ENCODE data around the gene GPRC6A. TPM values are rescaled to one million over a fixed set of nuclear protein-coding genes. Genes with fewer than 3 reads are reported as not detected.

Gene GPRC6A, protein sequence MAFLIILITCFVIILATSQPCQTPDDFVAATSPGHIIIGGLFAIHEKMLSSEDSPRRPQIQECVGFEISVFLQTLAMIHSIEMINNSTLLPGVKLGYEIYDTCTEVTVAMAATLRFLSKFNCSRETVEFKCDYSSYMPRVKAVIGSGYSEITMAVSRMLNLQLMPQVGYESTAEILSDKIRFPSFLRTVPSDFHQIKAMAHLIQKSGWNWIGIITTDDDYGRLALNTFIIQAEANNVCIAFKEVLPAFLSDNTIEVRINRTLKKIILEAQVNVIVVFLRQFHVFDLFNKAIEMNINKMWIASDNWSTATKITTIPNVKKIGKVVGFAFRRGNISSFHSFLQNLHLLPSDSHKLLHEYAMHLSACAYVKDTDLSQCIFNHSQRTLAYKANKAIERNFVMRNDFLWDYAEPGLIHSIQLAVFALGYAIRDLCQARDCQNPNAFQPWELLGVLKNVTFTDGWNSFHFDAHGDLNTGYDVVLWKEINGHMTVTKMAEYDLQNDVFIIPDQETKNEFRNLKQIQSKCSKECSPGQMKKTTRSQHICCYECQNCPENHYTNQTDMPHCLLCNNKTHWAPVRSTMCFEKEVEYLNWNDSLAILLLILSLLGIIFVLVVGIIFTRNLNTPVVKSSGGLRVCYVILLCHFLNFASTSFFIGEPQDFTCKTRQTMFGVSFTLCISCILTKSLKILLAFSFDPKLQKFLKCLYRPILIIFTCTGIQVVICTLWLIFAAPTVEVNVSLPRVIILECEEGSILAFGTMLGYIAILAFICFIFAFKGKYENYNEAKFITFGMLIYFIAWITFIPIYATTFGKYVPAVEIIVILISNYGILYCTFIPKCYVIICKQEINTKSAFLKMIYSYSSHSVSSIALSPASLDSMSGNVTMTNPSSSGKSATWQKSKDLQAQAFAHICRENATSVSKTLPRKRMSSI
- not detected for total RNA-seq
- polyA plus RNA-seq: not detected

DNA sequence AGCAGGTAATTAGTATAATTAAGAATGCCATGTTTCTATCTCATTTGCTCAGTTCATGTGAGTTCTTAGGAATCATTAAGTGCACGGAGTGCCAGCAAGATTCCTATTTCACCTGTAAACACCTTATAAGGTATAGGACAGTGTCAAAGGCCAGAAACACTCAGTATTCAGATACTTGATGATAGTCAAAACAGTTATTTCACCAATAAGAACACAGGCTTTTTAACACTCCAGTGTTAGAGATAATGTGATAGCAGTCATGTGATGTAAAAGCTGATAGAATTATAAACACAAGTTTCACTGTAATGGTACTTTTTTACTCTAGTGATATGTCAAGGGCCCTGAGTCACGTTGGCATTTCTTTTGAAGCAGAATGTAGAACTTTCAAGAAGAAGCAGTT, at the start of gene GPRC6A:
Gene GPRC6A (minus strand): TSS at position 101 of the 400 bp plus-strand sequence. CDS start 70 bp downstream, at position 31.
- Histone ChIP-seq H3K27ac (ENCODE audit: low read depth) (no peak within 1 kb of the TSS), H3K4me3 (ENCODE audit: low read depth, low read length) (no peak within 1 kb of the TSS), H3K36me3 (ENCODE audit: insufficient read depth) (no peaks in the 10 kb centered on the region), H3K4me1 (ENCODE audit: insufficient read depth) (no peaks in the 10 kb centered on the region)
- no peak for DNase-seq (ENCODE audit: extremely low spot score)
- 60% methylated on average over 2 of the region's 2 CpGs for WGBS

DNA sequence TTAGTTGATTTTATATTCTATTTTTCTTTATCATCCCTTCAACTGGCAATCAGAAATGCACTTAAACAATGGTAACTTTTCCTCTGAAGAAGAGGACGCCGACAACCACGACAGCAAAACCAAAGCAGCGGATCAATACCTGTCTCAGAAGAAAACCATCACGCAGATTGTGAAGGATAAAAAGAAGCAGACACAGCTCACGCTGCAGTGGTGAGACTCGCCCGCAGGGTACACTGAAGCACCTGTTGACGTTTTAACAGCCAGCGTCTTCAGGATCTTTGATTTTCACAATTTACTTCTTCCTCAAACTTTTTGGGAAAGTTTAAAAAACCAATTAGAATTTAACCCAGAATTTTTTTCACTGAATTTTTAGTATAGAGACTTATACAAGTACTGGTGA, 48.9 kb upstream of the GPRC6A start:
- H3K4me1 ChIP-seq (ENCODE audit: insufficient read depth): no peaks in the 10 kb centered on the region
- WGBS: 8% methylated on average over 10 of the region's 10 CpGs
- no peak overlapping the region for H3K4me3 ChIP-seq (ENCODE audit: low read depth, low read length)
- H3K36me3 ChIP-seq (ENCODE audit: insufficient read depth): no peaks in the 10 kb centered on the region
- no peak overlapping the region for H3K27ac ChIP-seq (ENCODE audit: low read depth)
- no peak for DNase-seq (ENCODE audit: extremely low spot score)

DNA sequence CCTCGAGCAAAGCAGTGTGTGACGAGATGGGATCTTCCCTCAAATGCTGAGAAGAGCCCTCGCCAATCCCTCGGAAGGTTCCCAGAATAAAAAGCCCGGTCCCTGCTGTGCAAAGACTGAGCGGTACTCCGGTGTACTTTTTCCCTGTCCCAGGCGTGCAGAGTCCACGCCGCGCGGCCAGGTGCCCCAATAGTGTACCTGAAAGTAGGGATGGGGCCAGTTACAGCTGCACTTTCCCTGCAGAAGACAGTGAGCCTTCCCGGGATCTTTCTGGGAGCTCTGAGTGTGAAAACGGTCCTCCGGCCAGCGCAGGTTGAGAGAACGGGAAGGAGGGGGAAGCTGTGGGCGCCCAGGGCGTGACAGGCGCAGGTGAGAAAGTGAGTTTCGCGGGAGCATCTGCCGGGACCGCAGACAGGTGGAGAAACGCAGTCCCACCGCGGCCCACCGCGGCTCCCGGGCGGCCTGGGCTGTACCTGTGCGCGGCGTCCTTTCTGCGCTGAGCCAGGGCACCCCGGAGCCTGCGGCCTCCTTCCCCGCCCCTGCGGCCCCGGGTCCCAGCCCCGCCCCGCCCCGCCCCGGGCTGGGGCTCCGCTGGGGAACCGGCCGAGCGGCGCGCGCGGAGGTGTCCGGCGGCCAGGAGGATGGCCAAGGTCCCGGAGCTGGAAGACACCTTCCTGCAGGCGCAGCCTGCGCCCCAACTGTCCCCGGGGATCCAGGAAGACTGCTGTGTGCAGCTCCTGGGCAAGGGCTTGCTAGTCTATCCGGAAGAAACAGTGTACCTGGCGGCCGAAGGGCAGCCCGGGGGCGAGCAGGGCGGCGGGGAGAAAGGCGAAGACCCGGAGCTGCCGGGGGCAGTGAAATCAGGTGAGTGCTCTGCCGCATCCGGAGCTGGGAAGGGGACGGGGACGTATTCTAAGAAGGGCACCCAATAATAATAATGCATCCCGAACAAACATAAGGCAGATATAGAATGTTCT, 48.0 kb upstream of the GPRC6A start, which contains the start of gene RFX6:
Gene RFX6 (plus strand): TSS at position 608 of the 977 bp plus-strand sequence. CDS start 34 bp downstream, at position 642.
- H3K27ac ChIP-seq (ENCODE audit: low read depth): no peak within 1 kb of the TSS
- H3K4me3 ChIP-seq (ENCODE audit: low read depth, low read length): peak within 1 kb of the TSS; percentile 42
- 1% methylated on average over 73 of the region's 73 CpGs for WGBS
- H3K36me3 ChIP-seq (ENCODE audit: insufficient read depth): no peaks in the 10 kb centered on the region
- no peaks in the 10 kb centered on the region for H3K4me1 ChIP-seq (ENCODE audit: insufficient read depth)
- no peak for DNase-seq (ENCODE audit: extremely low spot score)

DNA sequence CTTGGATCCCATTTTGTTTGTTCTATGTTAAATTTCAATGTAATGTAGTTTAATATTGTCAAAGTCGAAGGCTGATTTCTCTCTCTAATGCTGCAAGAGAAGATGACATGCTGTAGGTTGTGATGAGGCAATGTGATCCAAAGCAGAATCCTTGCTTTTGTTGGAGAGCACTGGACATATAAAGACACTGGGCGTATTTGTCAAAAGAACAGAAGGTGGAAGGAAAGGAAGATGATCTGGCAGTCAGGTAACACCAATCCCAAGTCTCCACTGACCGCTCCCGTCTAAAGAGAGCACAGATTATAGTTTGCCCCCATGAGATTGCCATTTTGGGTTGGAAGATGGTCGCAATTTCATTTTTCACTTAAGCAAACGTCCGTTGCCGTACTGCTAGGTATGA, 47.2 kb upstream of the GPRC6A start:
- 26% methylated on average over 8 of the region's 8 CpGs for WGBS
- no peak for DNase-seq (ENCODE audit: extremely low spot score)
- Histone ChIP-seq H3K4me1 (ENCODE audit: insufficient read depth) (no peaks in the 10 kb centered on the region), H3K27ac (ENCODE audit: low read depth) (no peak overlapping the region), H3K36me3 (ENCODE audit: insufficient read depth) (no peaks in the 10 kb centered on the region), H3K4me3 (ENCODE audit: low read depth, low read length) (no peak overlapping the region)

DNA sequence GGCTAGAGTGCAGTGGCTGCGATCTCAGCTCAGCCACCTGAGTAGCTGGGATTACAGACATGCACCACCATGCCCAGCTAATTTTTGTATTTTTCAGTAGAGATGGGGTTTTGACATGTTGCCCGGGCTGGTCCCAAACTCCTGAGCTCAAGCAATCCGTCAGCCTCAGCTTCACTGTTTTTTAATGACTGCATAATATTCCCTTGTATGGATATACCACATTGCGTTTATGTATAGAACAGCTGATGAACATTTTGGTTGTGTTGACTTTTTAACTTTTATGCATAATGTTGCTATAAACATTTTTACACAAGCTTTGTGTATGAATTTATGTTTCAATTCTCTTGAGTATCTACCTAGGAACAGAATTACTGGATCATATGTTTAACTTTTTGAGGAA, 43.9 kb upstream of the GPRC6A start:
- H3K4me3 ChIP-seq (ENCODE audit: low read depth, low read length): no peak overlapping the region
- no peak overlapping the region for H3K27ac ChIP-seq (ENCODE audit: low read depth)
- no peaks in the 10 kb centered on the region for H3K4me1 ChIP-seq (ENCODE audit: insufficient read depth)
- DNase-seq (ENCODE audit: extremely low spot score): no peak
- 90% methylated on average over 4 of the region's 4 CpGs for WGBS
- H3K36me3 ChIP-seq (ENCODE audit: insufficient read depth): no peaks in the 10 kb centered on the region

DNA sequence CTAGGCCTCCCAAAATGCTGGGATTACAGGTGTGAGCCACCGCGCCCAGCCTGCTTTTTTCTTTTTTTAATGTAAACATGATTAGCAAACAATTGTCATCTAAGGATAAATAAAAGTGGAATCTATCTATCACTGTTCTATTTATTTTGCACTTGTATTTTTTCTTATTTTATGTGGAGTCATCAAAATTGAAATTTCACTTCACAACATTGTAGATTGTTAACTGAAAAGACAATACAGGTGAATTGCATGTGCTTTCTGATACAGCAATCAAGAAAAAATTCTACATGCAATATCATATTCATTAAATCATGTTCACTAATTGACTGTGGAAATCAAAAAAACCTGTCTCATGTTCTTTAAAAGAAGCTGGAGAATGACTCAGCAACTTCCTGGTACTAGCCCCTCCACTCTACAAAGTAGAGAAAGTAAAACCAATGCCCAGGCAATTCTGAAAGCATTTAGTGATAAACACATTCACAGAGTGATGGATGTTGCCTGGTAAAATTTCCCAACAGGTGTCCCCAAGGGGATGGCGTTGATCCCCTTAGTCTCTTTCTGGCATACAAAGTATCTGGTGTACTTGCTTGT, 37.5 kb upstream of the GPRC6A start:
- H3K4me3 ChIP-seq (ENCODE audit: low read depth, low read length): no peak overlapping the region
- WGBS: 91% methylated on average over 3 of the region's 3 CpGs
- no peaks in the 10 kb centered on the region for H3K4me1 ChIP-seq (ENCODE audit: insufficient read depth)
- no peak overlapping the region for H3K27ac ChIP-seq (ENCODE audit: low read depth)
- H3K36me3 ChIP-seq (ENCODE audit: insufficient read depth): no peaks in the 10 kb centered on the region
- DNase-seq (ENCODE audit: extremely low spot score): no peak

DNA sequence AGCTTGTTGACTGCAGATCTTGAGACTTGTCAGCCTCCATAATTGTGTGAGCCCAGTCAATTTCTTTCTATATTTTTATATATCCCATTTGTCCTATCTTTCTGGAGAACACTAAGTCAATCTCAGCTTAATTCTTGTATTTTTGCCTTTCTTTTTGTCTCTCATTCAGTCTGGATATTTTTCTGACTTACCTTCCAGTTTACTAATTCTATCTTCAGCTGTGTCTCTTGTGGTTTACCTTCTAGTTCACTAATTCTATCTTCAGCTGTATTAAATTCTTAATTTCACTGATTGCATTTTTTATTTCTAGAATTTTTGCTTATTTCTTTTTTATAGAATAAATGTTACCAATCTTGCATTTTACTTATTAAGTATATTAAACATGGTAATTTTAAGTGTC, 30.4 kb upstream of the GPRC6A start:
- Histone ChIP-seq H3K27ac (ENCODE audit: low read depth) (no peak overlapping the region), H3K36me3 (ENCODE audit: insufficient read depth) (no peaks in the 10 kb centered on the region), H3K4me1 (ENCODE audit: insufficient read depth) (no peaks in the 10 kb centered on the region), H3K4me3 (ENCODE audit: low read depth, low read length) (no peak overlapping the region)
- no peak for DNase-seq (ENCODE audit: extremely low spot score)

DNA sequence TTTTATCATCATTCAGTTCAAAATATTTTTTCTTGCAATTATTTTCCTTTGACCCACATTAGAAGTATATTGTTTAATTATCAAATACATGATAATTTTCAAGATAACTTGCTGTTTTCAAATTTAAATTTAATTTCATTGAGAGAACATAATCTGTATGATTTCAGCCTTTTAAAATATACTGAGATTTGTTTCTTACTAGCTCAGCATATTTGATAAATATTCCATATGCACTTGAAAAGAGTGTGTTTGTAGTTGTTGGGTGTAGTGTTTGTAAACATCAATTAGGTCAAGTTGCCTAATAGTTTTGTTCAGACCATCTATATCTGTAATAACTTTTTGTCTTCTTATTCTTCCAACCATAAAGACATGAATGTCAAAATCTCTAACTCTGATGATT, 29.2 kb upstream of the GPRC6A start:
- Histone ChIP-seq H3K4me3 (ENCODE audit: low read depth, low read length) (no peak overlapping the region), H3K27ac (ENCODE audit: low read depth) (no peak overlapping the region), H3K4me1 (ENCODE audit: insufficient read depth) (no peaks in the 10 kb centered on the region), H3K36me3 (ENCODE audit: insufficient read depth) (no peaks in the 10 kb centered on the region)
- no peak for DNase-seq (ENCODE audit: extremely low spot score)

DNA sequence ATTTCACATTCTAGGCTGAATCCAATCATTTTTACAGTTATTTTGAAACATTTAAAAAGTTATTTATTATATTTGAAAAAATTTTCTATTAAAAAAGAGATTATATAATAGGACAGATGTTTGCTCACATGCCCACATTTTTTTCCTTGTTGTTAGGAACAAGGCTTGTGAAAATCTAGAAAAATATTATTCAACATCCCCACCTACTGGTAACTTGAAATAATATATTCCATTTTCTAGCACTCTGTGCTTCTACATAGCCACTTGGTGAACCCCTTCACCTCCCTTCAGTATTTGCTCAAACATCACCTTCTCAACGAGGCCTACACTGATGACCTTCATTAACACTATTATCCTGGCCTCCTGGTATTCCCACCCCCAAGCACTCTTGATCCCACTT, 18.3 kb upstream of the GPRC6A start:
- Histone ChIP-seq H3K4me1 (ENCODE audit: insufficient read depth) (no peaks in the 10 kb centered on the region), H3K4me3 (ENCODE audit: low read depth, low read length) (no peak overlapping the region), H3K27ac (ENCODE audit: low read depth) (no peak overlapping the region), H3K36me3 (ENCODE audit: insufficient read depth) (no peaks in the 10 kb centered on the region)
- 17% methylated on average over 1 of the region's 1 CpG for WGBS
- no peak for DNase-seq (ENCODE audit: extremely low spot score)

DNA sequence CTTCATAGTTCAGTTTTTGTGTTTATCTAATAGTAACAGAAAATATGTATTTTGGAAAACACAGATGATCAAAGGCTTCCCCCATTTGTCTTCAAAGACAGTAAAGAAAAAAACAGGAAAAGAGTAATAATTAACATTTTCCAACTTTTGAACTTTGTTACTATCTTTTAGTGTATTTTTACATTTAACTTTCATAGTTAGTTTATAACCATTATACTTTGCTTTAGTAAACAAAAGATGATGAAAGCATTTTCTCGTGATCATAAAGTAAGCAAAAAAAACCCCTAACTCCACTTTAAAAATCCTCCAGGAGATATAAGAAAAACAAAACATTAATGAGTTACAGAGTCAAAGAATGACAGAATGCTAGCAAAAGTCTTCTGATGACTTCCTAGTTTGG, 13.6 kb upstream of the GPRC6A start:
- no peak overlapping the region for H3K4me3 ChIP-seq (ENCODE audit: low read depth, low read length)
- no peak for DNase-seq (ENCODE audit: extremely low spot score)
- H3K36me3 ChIP-seq (ENCODE audit: insufficient read depth): no peaks in the 10 kb centered on the region
- no peak overlapping the region for H3K27ac ChIP-seq (ENCODE audit: low read depth)
- H3K4me1 ChIP-seq (ENCODE audit: insufficient read depth): no peaks in the 10 kb centered on the region
- 34% methylated on average over 1 of the region's 1 CpG for WGBS

DNA sequence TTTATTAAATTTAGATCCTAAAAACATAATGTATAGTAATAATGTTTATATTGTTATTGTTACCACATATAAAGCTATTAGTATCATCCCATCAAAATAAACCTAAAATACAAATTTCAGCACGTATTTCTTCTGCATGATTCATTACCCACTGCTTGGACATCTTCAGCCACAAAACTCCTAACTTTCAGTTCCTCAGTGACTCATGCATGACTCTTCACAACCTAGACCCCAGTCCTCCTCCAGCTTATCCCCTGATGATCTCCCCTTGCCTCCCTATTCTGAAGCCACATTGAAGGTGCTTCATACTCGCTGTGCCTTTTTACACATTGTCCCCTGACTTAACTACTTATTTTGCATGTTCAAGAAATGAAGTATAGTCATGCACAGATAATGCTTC, 11.2 kb upstream of the GPRC6A start:
- DNase-seq (ENCODE audit: extremely low spot score): no peak
- Histone ChIP-seq H3K4me3 (ENCODE audit: low read depth, low read length) (no peak overlapping the region), H3K27ac (ENCODE audit: low read depth) (no peak overlapping the region), H3K36me3 (ENCODE audit: insufficient read depth) (no peaks in the 10 kb centered on the region), H3K4me1 (ENCODE audit: insufficient read depth) (no peaks in the 10 kb centered on the region)
- WGBS: 61% methylated on average over 2 of the region's 2 CpGs

DNA sequence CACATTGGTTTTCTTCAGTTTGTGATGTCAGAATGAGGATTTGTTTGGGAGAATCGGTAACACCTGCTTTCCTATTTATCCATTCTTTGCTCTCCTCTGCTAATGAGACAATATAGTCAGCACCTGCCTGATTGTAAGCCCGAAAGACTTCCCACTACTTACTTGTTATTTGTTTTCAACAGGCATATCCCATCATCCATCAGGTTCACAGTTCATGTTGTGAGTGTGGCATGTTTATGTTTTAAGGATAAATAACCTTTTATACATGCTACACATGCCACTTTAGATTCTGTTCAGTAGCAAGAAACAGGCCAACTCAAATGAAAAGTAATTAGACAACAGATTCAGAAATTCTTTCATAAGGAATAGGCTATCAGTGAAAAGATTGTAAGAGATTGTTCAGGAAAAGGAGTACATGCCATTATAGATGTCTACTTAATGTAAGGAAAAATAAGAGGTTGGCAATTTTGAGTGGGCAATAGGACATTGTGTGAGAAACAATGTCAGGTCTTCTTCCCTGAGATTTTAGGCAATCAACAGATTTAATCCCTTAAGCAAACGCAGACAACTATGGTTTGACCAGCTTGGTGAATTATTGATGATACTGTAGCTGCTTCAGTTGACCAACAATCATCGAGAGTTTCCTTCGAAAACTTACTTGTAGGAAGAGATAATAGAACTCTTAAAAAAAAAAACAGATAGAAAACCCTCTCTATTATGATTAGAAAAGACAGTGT, 7.9 kb upstream of the GPRC6A start:
- DNase-seq (ENCODE audit: extremely low spot score): no peak
- Histone ChIP-seq H3K27ac (ENCODE audit: low read depth) (no peak overlapping the region), H3K4me1 (ENCODE audit: insufficient read depth) (no peaks in the 10 kb centered on the region), H3K36me3 (ENCODE audit: insufficient read depth) (no peaks in the 10 kb centered on the region), H3K4me3 (ENCODE audit: low read depth, low read length) (no peak overlapping the region)
- WGBS: 86% methylated on average over 5 of the region's 5 CpGs

All from urinary bladder (tissue), 4 donors.